Measurements from ENCODE around the gene SLC12A8. TPM values are rescaled to one million over a fixed set of nuclear protein-coding genes. Genes with fewer than 3 reads are reported as not detected.

Gene SLC12A8
- total RNA-seq, 1 donor from 2014 or later, result 8.0 TPM

DNA sequence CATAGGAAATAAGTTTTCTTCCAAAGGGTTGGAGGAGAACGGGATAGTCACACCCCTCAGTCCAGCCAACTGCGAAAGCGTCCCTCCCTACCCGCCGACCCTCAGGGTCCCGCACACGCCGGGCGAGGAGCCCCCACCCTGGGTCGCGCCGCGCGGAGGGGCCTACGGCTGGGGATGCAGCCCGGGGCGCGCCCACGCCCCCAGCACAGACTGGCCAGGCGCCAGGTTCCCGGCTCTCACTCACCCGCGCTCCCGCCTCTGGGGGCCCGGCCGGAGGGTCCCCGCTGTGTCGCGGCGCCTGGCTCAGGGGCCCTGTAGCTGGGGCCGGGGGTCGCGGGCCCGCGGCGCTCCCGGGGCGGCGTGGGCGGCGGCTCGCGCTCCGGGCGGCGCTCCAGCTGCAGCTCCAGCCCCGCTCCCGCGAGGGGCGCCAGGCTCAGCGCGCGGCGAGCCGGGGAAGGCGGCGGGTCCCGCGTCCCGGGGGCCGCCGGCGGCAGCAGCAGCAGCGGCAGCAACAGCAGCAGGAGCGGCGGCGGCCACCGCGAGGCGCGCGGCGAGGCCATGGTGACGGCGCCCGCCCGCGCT lies 157.1 kb downstream of the SLC12A8 start:
- H3K9me3 Mint-ChIP-seq, result no peaks in the 10 kb centered on the region
- DNase-seq (ENCODE audit: low spot score in 2 of 2, unreplicated experiment in 2 of 2), result peak in 1 of 2 experiments; percentile 66
- H3K27me3 Mint-ChIP-seq (ENCODE audit: low read depth), result peaks cover 70% of the 10 kb centered on the region
- peak overlapping the region; percentile 75 for H3K4me3 Mint-ChIP-seq
- TF ChIP-seq, protein P1, sequence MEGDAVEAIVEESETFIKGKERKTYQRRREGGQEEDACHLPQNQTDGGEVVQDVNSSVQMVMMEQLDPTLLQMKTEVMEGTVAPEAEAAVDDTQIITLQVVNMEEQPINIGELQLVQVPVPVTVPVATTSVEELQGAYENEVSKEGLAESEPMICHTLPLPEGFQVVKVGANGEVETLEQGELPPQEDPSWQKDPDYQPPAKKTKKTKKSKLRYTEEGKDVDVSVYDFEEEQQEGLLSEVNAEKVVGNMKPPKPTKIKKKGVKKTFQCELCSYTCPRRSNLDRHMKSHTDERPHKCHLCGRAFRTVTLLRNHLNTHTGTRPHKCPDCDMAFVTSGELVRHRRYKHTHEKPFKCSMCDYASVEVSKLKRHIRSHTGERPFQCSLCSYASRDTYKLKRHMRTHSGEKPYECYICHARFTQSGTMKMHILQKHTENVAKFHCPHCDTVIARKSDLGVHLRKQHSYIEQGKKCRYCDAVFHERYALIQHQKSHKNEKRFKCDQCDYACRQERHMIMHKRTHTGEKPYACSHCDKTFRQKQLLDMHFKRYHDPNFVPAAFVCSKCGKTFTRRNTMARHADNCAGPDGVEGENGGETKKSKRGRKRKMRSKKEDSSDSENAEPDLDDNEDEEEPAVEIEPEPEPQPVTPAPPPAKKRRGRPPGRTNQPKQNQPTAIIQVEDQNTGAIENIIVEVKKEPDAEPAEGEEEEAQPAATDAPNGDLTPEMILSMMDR (IDR thresholded peaks at IDR 0.05; ENCODE audit: unreplicated experiment), result no peak
- no peak overlapping the region for H3K27ac Mint-ChIP-seq
- no peaks in the 10 kb centered on the region for H3K36me3 Mint-ChIP-seq
- peaks cover 35% of the 10 kb centered on the region for H3K4me1 Mint-ChIP-seq

DNA sequence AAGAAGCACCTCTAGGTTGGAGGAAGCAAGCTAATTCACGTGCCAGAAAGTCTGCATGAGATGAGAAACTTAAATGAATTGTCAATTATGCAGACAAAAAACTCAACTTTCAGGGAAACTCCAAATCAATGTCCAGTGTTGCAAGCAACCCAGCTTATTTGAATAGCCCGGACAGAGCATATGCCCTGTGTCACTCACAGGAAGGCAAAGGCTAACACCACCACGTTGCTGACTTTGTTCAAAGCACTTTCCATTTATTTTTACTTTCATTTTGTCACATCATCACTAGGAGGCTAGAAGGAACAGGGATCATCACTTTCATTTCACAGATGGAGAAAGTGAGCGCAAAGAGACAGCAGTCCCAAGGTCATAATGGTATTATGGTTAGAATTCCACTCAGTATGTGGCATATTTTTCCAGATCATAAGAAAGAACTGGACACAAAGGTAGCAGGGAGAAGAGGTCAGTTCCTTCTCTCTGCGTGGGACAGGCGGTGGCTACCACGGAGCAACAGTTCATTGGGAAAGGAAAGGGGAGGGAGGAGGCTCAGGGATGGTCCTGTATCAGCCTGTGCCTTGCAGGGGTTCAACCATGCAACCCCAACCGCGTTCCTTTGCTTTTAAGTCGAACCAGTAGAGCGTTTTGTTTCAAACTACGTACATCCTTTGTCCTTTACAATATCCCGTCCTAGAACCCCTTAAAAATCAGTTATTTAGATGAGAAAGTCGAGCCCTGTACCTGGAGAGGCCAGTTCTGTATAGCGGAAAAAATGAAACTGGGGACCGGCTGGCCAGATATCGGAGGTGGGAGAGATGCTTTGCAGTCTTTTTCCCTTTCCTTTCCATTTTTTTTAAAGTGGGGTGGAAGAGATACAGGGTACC lies 157.9 kb downstream of the SLC12A8 start:
- no peaks in the 10 kb centered on the region for H3K36me3 Mint-ChIP-seq
- DNase-seq (ENCODE audit: low spot score in 2 of 2, unreplicated experiment in 2 of 2), result no peak
- H3K27me3 Mint-ChIP-seq (ENCODE audit: low read depth), result peaks cover 69% of the 10 kb centered on the region
- peak overlapping the region; percentile 75 for H3K4me3 Mint-ChIP-seq
- TF ChIP-seq, protein P1 (IDR thresholded peaks at IDR 0.05; ENCODE audit: unreplicated experiment), result no peak
- H3K4me1 Mint-ChIP-seq, result peaks cover 35% of the 10 kb centered on the region
- H3K9me3 Mint-ChIP-seq, result no peaks in the 10 kb centered on the region
- peak overlapping the region; percentile 30 for H3K27ac Mint-ChIP-seq

DNA sequence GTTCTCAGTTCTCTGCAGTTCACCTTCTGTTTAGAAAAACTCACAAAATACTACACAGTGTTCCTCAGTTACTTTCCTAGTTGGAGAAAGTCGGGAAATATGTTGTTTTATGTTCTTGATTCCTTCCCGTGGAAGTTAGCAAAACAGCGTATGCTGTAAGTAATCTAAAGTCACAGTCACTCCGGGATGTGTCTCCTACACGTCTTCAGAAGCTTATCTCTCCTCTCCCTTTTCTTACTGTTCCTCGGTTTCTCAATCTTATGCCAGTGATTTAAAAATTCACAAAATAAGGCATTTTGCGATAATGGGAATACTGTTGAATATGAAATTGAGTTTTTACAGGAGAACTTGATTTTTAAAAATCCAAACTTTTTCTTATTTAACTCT lies 158.5 kb downstream of the SLC12A8 start:
- peaks cover 71% of the 10 kb centered on the region for H3K27me3 Mint-ChIP-seq (ENCODE audit: low read depth)
- no peaks in the 10 kb centered on the region for H3K9me3 Mint-ChIP-seq
- H3K27ac Mint-ChIP-seq, result peak overlapping the region; percentile 10
- H3K36me3 Mint-ChIP-seq, result no peaks in the 10 kb centered on the region
- TF ChIP-seq, protein P1 (IDR thresholded peaks at IDR 0.05; ENCODE audit: unreplicated experiment), result no peak
- H3K4me1 Mint-ChIP-seq, result peaks cover 35% of the 10 kb centered on the region
- H3K4me3 Mint-ChIP-seq, result peak overlapping the region; percentile 75
- DNase-seq (ENCODE audit: low spot score in 2 of 2, unreplicated experiment in 2 of 2), result no peak

DNA sequence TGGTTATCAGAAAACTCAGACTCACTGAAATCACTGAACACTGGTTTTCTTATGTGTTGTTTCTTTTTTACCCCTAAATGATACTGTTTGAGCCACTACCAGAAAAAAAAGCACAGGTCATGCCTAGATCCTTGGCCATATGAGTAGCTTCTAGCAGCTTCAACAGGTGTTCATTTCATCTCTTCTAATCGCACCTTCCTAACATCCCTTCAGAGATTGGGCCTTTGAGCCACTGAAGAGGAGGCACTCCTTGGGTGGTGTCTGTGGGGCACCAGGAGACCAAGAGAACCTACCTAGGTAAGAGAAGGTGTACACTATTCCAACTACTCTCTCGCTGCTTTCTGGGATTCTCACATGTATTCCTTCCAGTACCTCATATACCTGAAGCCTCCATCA lies 159.2 kb downstream of the SLC12A8 start:
- Mint-ChIP-seq H3K4me1 (peaks cover 35% of the 10 kb centered on the region), H3K27me3 (ENCODE audit: low read depth) (peaks cover 70% of the 10 kb centered on the region), H3K9me3 (no peaks in the 10 kb centered on the region), H3K4me3 (no peak overlapping the region), H3K36me3 (no peaks in the 10 kb centered on the region), H3K27ac (no peak overlapping the region)
- no peak for DNase-seq (ENCODE audit: low spot score in 2 of 2, unreplicated experiment in 2 of 2)
- TF ChIP-seq, protein P1 (IDR thresholded peaks at IDR 0.05; ENCODE audit: unreplicated experiment), result no peak

DNA sequence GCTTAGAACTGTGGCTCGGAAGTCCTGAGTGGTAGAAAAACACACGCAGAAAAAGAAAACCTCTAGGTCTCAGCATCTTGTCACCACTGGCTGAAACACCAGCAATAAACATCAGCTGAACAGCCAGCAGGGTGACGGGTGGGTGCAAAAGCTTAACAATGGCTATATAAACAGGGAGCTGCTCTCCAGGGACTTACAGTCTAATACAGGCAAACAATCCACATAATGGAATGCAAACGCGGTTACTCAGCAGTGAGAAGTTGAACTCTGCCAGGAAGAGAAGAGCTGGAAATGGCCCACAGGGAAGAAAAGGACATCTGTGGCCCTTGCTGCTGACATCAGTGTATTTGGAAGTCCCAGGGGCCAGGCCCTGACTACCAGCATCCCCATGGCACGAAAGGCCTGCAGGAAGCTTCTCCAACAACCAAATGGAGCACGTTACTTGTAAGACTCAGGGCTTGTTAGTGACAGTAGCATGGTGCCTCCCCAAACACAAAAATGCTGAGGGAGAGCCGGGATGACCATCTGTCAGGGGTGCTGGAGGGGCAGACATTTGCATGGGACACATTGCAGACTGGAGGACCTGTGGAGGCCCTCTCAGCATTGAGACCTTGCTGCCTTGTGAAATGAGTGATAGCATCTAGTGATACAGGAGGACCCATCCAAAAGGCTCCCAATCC lies 159.8 kb downstream of the SLC12A8 start:
- Mint-ChIP-seq H3K4me1 (peaks cover 35% of the 10 kb centered on the region), H3K4me3 (peak overlapping the region; percentile 24), H3K9me3 (no peaks in the 10 kb centered on the region), H3K27me3 (ENCODE audit: low read depth) (peaks cover 65% of the 10 kb centered on the region), H3K27ac (peak overlapping the region; percentile 6), H3K36me3 (no peaks in the 10 kb centered on the region)
- TF ChIP-seq, protein P1 (IDR thresholded peaks at IDR 0.05; ENCODE audit: unreplicated experiment), result no peak
- DNase-seq (ENCODE audit: low spot score in 2 of 2, unreplicated experiment in 2 of 2), result no peak

Data from mesothelial cell of epicardium (in vitro differentiated cells).